ENCODE measurements around the gene TXNL4B.

DNA sequence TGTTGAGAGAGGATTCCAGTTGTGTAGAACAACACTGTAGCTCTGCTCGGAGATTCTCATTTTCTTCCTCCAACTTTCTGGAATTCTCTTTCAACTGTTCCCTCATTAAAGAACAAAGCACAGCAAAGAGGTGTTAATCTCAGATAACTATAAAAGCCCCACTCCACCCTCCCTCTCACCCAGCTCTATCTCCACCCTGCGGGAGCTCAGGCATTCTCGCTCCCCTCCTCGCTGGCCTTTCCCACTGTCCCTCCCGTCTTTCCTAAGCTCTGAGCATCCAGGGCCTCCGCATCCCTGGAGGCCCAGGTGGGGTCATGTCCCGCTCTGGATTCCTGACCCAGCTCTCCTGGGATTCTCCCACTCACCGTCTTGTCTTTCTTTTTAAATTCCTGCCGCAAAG, 35.3 kb upstream of the TXNL4B start:
- TF ChIP-seq, protein P1, sequence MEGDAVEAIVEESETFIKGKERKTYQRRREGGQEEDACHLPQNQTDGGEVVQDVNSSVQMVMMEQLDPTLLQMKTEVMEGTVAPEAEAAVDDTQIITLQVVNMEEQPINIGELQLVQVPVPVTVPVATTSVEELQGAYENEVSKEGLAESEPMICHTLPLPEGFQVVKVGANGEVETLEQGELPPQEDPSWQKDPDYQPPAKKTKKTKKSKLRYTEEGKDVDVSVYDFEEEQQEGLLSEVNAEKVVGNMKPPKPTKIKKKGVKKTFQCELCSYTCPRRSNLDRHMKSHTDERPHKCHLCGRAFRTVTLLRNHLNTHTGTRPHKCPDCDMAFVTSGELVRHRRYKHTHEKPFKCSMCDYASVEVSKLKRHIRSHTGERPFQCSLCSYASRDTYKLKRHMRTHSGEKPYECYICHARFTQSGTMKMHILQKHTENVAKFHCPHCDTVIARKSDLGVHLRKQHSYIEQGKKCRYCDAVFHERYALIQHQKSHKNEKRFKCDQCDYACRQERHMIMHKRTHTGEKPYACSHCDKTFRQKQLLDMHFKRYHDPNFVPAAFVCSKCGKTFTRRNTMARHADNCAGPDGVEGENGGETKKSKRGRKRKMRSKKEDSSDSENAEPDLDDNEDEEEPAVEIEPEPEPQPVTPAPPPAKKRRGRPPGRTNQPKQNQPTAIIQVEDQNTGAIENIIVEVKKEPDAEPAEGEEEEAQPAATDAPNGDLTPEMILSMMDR (IDR thresholded peaks at IDR 0.05 in 2 of 3, conservative IDR thresholded peaks at IDR 0.05 in 1 of 3; ENCODE audit: insufficient read depth in 2 of 3, low read depth in 1 of 3, low read length in 3 of 3): no peak
- TF ChIP-seq POLR2AphosphoS5 (IDR thresholded peaks at IDR 0.05; ENCODE audit: control insufficient read depth, insufficient read depth, low read depth, low read length) (no peak), SIN3A (IDR thresholded peaks at IDR 0.05; ENCODE audit: borderline replicate concordance in 2 of 2, control insufficient read depth in 1 of 2, low read depth in 2 of 2, low read length in 2 of 2) (no peak), RBFOX2 (IDR thresholded peaks at IDR 0.05; ENCODE audit: low read depth, low read length) (no peak), ELF4 (CRISPR knock-in tag; IDR thresholded peaks at IDR 0.05) (no peak), ZNF717 (CRISPR knock-in tag; IDR thresholded peaks at IDR 0.05) (no peak), EZH2 (IDR thresholded peaks at IDR 0.05; ENCODE audit: borderline replicate concordance, low read depth, low read length) (no peak), GTF2A2 (tag; IDR thresholded peaks at IDR 0.05) (no peak)
- TF ChIP-seq, protein P2, sequence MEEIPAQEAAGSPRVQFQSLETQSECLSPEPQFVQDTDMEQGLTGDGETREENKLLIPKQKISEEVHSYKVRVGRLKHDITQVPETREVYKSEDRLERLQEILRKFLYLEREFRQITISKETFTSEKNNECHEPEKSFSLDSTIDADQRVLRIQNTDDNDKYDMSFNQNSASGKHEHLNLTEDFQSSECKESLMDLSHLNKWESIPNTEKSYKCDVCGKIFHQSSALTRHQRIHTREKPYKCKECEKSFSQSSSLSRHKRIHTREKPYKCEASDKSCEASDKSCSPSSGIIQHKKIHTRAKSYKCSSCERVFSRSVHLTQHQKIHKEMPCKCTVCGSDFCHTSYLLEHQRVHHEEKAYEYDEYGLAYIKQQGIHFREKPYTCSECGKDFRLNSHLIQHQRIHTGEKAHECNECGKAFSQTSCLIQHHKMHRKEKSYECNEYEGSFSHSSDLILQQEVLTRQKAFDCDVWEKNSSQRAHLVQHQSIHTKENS (CRISPR knock-in tag; IDR thresholded peaks at IDR 0.05): no peak
- TF ChIP-seq, protein P3, sequence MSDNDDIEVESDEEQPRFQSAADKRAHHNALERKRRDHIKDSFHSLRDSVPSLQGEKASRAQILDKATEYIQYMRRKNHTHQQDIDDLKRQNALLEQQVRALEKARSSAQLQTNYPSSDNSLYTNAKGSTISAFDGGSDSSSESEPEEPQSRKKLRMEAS (CRISPR knock-in tag; IDR thresholded peaks at IDR 0.05): no peak
